Measurements from ENCODE around the gene TMEM204. TPM values are rescaled to one million over a fixed set of nuclear protein-coding genes. Genes with fewer than 3 reads are reported as not detected.

The TMEM204 gene
- 14.4 TPM for polyA plus RNA-seq (2013, experiment 1 of 2; ENCODE audit: insufficient read length)
- 16.6 TPM for polyA plus RNA-seq (2013, experiment 2 of 2; ENCODE audit: insufficient read length)

DNA sequence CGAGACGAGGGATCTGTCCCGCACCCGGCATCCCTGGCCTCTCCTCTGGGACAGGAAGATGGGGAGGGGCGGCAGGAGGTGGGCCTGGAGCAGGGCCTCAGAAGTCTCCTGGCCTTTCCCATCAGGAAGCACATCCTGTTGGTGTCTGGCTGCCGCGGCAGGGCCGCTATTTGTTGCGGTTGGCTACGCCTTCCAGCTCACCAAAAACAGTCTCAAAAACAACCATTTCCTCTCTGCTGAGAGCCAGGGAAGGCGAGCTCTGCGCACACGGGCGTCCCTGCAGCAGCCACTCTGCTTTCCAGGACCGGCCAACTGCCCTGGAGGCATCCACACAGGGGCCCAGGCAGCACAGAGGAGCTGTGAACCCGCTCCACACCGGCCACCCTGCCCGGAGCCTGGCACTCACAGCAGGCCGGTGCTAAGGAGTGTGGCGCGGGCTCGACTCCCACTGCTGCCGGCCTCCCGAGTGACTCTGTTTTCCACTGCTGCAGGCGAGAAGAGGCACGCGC lies at the start of gene TMEM204:
TMEM204 (plus strand) TSS at position 224 of the 509 bp plus-strand sequence. CDS start 610 bp downstream, outside the sequence.
- peak; percentile 86 for DNase-seq

DNA sequence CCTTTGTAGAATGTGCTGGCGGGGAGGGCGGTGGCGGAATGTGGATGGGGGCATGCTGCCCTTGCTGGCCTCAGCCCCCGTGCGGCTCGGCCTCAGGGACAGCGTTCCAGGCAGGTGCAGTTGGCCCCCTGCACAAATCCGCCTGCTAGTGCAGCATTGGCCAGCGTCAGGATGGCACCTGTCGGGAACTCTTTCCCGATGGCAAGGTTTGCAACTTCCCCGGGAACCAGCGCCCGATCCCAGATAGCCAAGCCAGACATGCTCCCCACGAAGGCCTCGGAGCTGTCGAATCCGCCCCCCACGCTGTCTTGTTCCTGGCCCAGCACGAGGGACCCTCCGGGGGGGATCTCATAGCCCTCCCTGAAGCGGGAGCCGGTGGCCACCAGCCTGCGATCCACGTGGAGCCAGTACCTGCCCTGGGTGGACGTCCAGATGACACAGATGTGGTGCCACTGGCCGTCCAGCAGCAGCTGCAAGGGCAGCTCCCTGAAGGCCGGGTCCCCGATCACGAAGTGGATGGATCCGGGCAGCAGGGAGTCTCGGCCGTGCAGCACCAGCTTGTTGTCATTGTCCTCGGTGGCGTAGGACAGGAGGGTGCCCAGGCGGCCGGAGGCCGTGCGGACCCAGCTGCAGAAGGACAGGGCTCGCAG lies 47.5 kb upstream of the TMEM204 start:
- DNase-seq: no peak

DNA sequence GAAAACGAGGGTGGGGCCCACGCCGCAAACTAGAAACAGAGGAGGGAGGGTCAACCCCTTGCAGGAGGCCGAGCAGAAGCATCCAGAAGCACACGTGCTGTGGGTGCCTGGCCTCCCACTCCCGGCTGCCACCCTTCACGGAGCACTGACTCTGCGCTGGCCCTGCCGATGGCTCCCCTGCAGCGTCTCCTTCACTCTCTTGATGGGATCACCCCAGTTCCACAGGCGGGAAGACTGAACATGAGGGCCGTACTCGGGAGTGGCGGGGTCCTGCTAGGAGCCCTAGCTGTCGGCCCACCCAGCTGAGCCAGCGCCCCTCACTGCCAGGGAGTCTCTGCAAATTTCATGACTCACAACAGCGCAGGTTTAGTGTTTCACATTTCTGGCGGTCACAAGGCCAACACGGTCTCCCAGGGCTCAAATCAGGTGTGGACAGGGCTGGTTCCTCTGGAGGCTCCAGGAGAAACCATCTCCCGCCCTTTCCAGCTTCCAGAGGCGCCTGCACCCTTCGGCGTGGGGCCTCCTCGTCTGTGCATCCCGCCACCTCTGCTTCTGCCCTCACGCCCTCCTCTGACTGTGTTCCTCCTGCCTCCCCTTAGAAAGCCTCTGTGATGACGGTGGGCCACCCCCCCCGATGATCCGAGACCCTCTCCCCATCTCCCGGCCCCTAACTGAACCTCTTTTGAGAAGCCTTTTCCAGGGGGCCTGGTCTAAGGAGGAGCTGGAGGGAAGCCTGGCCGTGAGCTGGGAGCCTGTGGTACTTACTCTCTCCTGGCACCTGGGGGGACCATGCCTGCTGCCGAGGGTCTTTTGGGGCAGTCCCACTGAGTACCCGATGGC lies 46.7 kb upstream of the TMEM204 start:
- no peak for DNase-seq

DNA sequence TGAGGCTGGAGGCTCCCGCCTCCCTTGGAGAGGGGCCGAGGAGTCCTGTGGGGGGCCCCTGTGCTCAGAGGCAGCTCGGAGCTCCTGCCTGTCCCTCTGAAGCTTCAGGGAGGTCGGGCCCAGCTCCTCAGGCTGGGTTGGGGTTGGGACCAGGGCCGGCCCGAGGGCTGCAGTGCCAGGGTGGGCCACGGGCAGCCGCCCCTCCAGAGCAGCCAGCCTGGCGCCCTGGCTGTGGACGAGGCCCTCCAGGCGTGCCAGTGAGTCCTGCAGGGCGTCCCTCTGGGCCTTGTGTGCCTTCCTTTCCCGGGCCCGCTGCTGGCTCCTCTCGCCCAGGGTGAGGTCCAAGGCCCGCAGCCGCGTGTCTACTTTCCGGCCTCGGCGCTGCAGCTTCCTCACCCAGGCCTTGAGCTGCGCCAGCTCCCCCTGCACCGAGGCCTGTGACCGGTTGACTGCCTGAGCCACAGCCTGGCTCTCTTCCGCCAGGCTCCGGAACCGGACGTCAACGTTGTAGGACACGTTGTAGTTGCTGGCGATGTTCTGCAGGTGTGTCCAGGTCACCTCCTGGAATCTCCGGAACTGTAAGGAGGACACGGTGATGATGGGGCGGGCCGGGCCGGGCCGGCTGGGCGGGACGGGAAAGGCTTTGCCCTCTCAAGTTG lies 45.9 kb upstream of the TMEM204 start:
- no peak for DNase-seq

DNA sequence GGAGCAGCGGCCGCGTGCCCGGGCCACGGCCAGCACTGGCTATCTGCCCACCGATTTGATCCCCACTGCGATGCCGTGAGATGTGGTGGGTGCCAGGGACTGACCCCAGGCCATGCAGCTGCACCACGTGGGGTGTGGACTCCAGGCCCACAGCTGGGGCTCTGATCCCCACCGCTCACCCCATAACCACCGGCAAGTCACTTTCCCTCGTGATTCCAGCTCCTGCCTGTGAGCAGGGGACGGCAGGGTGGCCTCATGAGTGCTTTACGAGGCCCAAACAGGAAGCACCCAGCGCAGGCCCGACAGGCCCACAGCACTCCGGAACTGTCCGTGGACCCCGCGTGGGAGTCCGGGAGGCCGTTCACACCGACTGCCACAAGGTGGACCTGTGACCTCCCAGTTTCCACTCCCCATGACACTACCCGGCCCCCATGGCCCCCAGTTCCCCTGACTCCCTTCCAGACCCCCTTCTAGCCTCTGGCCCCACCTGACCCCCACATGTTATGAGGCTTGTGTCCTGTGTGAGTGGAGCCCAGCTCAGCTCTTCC lies 45.3 kb upstream of the TMEM204 start:
- no peak for DNase-seq

DNA sequence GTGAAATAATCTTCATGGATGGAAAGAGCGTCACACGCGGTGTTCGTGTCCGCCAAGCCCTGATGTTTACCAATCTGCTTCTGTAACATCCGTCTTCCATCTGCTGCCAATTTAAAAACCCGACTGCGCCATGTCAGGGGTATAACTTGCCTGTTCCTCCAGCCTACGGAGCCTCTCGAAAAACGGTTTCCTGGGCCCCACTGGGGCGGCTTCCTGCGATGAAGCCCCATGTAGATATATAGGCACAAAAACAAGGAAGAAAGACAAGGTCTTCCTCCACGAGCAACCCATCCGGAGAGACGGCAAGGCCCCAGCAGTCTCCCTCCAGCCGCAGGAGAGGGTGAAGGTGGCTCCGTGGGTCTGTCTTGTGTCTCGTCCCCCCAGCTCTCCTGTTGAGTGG lies 44.8 kb upstream of the TMEM204 start, which contains the start of gene PTX4:
PTX4 (minus strand) TSS at position 326 of the 400 bp plus-strand sequence; CDS start at position 291, 35 bp downstream.
- DNase-seq: no peak

DNA sequence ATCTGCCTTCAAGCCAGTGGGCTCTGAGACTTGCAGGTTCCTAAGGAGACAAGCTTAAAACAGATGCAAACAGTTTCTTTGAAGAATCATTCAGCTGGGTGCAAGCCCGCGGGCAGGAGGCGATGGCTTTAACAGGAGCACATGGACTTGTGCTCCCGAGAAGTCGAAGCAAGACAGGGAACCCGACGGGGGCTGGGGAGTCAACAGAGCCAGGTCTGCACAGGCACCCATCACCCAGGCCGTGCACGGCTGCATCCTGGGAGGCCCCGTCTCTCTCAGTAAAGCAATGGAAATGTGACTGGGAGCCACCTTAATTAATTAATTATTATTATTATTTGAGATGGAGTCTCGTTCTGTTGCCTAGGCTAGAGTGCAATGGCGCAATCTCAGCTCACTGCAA lies 44.4 kb upstream of the TMEM204 start:
- DNase-seq: no peak

DNA sequence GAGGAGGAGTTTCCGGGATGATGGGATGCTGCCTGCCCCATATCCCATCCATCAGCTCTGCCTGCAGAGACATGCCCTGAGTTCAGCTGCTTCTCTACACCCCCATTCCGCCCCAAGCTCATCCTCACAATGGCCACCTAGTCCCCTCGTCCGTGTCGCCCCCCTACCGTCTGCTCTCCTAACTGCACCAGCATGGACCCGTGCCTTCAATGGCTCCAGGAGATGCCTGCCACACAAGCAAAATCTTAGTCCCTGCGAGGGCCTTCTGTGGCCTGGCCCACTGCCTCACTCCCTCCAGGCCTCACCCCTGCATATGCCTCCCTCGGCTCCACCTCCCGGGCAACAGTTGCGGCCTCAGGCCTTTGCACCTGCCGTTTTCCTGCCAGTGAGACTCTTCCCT lies 42.1 kb upstream of the TMEM204 start:
- no peak for DNase-seq

DNA sequence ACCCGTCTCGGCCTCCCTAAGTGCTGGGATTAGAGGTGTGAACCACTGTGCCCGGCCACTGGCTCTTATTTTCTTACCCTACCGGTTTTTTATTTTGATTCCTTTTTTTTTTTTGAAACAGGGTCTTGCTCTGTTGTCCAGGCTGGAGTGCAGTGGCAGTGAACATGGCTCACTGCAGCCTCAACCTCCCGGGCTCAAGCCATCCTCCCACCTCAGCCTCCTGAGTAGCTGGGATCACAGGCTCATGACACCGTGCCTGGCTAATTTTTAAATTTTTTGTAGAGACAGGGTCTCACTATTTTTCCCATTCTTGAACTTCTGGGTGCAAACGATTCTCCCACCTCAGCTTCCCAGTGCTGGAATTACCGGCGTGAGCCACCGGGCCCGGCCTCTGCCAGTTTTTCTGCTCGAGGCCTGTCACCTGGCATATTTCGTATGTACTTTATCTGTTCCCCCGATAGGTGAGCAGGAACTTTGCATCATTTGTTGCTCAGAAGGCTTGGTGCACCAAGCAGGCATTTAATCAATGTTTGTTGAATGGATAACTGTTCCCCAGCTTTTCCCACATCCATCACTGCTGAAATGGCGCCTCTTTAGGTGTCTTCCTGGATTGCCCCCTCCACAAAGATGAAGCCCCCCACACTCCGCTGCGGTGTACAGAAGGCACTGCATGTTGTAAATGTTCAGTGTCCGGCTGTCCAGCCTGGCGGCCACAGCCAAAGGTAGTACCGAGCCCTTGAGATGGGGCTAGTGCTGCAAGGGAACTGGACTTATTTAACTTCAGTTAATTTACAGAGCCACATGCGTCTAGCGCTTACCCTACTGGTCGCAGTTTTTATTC lies 41.2 kb upstream of the TMEM204 start:
- DNase-seq: no peak

DNA sequence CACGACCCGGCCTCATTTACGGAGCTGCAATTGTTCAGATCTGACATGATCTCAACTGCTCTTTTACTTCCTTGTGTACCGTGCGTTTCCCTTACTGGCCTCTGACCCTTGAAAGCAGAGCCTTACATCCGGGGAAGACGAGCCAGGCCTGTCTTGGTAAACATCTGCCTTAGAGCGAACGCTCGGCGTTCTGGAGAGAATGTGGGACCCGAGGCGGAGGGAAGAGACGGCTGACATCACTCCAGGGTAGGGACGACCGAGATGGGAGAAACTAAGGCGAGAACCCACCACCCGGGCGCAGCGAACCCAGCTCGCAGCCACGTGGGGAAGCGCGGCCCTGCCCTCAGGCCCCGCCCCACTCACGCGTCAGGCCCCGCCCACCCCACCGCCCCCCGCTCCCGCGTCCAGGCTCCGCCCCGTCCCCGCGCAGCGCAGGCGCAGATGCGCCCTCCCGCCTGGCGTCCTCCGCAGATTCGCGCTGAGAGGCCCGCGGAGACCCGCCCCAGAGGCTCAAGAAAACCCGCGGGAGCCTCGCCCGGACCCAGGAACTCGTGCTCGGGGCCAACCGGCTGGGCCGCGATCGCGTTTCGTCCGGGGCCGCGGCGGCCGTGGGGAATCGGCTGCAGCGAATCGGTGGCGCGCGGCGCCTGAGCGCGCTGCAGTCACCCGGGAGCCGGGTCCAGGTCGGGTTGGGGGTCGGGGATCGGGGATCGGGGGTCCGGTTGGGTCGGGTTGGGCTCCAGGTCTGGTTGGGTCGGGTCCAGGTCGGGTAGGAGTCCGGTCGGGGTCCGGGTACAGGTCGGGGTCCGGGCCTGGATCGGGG lies 40.3 kb upstream of the TMEM204 start, which contains the start of gene TELO2:
TELO2 (plus strand) TSS at position 438 of the 823 bp plus-strand sequence. CDS start 922 bp downstream, outside the sequence.
- peak; percentile 75 for DNase-seq

DNA sequence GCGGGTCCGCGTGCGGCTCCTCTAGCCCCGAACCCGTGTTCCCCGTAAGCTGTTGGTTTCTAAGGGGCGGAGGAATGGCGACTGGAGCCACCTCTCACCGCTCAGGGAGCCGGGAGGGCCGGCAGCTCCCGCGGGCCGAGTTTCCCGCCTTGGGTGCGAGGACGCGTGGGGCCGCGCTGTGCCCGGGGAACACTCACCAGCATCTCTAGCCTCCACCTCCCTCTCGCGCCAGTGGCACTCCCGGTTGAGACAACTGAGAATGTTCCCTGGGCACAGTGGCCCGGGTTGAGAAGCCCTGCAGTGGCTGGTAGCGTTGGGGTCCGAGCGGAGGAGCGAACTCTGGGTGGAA lies 39.7 kb upstream of the TMEM204 start:
- DNase-seq: peak; percentile 6

DNA sequence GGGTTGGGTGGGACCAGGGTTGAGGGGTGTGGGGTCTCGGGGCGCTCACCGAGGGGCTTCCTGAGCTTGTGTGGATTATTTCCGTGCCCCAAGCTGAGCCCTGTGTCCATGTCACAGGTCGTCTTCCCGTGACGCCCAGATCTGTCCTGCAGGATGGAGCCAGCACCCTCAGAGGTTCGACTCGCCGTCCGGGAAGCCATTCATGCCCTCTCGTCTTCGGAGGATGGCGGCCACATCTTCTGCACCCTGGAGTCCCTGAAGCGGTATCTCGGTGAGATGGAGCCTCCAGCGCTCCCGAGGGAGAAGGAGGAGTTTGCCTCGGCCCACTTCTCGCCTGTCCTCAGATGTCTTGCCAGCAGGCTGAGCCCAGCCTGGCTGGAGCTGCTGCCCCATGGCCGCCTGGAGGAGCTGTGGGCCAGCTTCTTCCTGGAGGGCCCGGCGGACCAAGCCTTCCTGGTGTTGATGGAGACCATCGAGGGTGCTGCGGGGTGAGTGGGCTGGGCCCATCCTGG lies 39.3 kb upstream of the TMEM204 start:
- DNase-seq: peak; percentile 67

DNA sequence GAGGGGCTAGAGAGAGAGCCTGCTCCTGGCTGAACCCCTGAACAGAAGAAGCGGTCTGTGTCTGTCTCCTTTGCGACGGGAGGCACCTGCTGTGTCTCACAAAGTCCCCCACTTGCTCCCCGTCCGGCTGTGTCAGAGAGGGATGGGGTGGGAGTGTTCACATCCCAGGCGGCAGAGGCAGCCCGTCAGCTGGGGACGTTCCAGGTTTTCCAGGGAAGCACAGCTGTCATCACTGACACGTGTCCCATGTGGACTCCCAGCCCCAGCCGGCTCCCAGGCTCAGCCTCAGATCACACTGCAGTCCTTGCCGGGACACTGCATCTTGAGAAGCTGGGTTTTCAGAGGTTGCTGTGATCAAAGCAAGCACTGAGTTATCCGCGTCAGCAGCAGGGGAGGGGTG lies 38.8 kb upstream of the TMEM204 start:
- DNase-seq: peak; percentile 3

DNA sequence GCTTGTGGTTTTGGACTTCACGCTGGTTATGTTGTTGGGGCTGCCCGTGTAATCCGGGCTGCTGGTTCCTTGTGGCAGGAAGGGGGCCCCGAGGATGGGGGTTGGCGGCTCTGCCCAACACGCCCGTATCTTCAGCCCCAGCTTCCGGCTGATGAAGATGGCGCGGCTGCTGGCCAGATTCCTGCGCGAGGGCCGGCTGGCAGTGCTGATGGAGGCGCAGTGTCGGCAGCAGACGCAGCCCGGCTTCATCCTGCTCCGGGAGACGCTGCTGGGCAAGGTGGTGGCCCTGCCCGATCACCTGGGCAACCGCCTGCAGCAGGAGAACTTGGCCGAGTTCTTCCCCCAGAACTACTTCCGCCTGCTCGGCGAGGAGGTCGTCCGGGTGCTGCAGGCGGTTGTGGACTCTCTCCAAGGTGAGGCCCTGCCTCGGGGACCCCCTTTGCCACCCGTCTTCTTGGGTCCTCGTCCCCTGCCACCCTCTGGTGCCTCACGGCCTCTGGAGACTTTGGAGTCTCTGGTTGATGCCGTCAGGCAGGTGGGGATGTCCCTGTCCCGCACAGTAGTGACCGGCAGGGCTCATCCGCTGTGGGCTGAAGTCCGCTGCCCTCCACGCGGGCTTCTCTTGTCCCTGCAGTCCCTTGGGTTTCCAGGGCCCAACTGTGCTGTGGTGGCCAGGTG lies 38.1 kb upstream of the TMEM204 start:
- no peak for DNase-seq

DNA sequence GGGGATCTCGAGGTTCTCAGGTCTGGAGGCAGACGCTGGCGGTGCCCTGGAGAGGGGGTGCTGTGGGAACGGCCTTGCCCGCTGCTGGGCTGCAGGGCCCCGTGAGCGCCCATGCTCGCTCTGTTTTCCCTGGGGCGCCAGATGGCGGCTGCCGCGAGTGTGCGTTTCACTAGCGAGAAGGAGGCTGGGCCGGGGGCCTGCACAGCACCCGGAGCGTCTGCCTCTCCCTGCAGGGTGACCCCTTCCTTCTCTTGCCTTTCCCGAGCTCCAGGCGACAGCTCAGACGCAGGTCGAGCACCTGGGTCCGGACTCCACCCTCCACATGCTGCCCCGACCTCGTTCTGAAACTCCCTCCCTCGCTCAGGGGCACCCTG lies 37.6 kb upstream of the TMEM204 start:
- DNase-seq: no peak

DNA sequence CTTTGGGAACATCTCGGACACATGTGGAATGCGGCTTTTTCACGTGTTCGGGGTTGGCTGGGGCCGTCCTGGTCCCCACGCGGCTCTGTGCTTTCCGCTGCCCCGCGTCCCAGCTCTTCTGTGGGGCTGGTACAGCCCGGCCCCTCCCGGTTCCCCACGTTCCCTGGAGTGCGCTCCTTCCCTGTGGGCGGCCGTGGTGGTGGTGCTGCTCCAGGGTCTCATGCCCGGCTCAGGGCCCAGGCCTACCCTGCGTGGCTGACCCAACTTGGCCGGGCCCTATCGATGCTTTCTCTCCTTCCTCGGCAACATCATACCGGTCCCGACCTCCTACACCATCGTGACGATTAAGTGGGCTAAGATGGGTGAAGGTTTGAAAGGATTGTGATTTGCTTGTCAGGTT lies 37.0 kb upstream of the TMEM204 start:
- no peak for DNase-seq

DNA sequence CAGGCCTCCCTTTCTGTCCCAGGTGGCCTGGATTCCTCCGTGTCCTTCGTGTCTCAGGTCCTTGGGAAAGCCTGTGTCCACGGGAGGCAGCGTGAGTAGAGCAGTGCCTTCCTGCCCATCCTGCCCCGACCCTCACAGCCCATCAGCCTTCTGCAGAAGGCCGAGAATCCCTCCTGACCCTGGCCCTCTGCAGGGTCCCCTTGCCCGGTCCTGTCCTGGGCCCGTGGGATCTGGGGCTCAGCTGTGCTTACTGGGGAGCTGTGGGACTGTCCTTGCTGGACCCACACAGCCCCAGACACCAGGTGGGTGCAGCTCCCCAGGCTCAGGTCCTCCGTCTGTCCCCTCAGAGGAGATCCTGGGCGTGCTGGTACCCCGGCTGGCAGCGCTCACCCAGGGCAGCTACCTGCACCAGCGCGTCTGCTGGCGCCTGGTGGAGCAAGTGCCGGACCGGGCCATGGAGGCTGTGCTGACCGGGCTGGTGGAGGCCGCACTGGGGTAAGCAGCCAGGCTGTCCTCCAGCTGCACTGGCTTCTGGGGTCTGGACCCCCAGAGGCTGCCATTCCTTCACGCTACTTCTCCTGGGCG lies 36.4 kb upstream of the TMEM204 start:
- DNase-seq: no peak

DNA sequence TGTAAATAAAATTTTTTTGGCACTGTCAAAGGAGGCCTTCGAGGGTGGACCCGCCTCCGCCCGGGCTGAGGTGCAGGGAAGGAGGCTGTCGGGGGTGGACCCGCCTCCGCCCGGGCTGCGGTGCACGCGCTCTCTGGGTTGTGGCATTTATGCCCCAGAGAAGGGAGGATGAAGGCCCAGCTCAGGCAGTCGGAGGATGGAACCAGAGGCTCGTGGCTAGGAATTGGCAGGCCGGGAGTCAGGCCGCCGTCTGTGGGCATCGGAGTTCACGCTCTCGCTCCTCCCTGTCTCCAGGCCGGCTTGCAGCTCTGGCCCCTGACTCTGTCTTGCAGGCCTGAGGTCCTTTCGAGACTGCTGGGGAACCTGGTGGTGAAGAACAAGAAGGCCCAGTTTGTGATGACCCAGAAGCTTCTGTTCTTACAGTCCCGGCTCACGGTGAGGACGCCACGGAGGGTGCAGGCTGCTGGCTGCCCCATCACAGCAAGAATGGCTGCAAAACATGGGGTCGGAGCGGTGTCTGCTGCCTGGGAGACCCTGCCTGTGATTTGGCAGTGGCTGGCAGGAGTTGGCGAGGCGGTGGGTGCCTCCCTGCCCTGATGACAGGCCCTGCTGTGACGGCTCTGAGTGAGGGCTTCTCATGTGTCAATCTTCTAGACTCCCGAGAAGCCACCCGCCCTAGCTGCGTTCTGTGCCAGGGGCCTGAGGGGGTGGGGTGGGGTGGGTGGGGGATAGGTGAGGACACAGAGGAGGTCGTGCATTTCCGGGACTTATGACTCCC lies 34.4 kb upstream of the TMEM204 start:
- DNase-seq: no peak
